Right lobe of liver (tissue), 4 donors: ENCODE results near the gene NT5DC3.

Experiments used
- POLR2A ChIP-seq: fragments of 450-650 bp; IDR thresholded peaks from one replicate; pipeline ENCODE4 v1.6.1; 2017; ENCODE audit warnings: antibody characterized with exemption, mild to moderate bottlenecking
- TF ChIP-seq, protein P1 (sequence below), 4 donors: fragments of 200-600 bp in 3 of 4; fragments of 450-650 bp in 1 of 4; IDR thresholded peaks; one replicate each; pipeline versions ENCODE4 v1.5.1 to v1.8.0; 2016 to 2022; ENCODE audit warnings: antibody characterized with exemption in 4 of 4, mild to moderate bottlenecking in 2 of 4
- donor health status: DM: no; HTN: no; CAD: no.
- donor health status: DM: no; HTN: no; CAD: no.
- donor health status: DM: no; HTN: yes; CAD: no.

DNA sequence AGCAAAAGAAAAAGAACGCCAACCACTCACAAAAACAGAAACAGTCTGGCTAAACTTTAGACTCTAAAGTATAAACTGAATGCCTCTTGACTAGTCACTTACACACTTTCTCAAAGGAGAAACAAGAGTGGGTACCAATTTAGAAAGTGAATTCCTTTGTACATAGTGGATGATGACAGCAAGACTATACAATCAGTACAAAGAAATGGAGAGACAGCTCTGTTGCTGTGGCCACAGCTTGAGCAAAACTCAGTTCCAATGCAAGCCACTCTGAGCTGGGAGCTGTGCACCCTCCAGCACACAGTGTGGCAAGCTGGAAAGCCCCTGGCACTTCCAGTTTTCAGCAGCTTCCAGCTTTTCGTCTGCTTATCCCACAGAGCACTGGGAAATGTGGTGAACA lies 21.7 kb downstream of the NT5DC3 start:
- TF ChIP-seq, protein P1, sequence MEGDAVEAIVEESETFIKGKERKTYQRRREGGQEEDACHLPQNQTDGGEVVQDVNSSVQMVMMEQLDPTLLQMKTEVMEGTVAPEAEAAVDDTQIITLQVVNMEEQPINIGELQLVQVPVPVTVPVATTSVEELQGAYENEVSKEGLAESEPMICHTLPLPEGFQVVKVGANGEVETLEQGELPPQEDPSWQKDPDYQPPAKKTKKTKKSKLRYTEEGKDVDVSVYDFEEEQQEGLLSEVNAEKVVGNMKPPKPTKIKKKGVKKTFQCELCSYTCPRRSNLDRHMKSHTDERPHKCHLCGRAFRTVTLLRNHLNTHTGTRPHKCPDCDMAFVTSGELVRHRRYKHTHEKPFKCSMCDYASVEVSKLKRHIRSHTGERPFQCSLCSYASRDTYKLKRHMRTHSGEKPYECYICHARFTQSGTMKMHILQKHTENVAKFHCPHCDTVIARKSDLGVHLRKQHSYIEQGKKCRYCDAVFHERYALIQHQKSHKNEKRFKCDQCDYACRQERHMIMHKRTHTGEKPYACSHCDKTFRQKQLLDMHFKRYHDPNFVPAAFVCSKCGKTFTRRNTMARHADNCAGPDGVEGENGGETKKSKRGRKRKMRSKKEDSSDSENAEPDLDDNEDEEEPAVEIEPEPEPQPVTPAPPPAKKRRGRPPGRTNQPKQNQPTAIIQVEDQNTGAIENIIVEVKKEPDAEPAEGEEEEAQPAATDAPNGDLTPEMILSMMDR (IDR thresholded peaks at IDR 0.05), result no peak
- no peak for TF ChIP-seq POLR2A
